GM19351 (cell line): Measurements from ENCODE around the gene NABP1.
A peak's percentile ranks its signal among the peaks of the same experiment; 100 is the strongest.
"Not testable (repeated sequence)": the region's sequence is repeated elsewhere in the genome, so short reads cannot be mapped to it uniquely, and the experiment has no call there.

Experiments used
- ATAC-seq: cut with Tn5 transposase; IDR thresholded peaks from one replicate; pipeline ENCODE4 v1.9.1; 2021; ENCODE audit warnings: mild to moderate bottlenecking, moderate library complexity; ENCODE audit not compliant: unreplicated experiment

NABP1 gene

DNA sequence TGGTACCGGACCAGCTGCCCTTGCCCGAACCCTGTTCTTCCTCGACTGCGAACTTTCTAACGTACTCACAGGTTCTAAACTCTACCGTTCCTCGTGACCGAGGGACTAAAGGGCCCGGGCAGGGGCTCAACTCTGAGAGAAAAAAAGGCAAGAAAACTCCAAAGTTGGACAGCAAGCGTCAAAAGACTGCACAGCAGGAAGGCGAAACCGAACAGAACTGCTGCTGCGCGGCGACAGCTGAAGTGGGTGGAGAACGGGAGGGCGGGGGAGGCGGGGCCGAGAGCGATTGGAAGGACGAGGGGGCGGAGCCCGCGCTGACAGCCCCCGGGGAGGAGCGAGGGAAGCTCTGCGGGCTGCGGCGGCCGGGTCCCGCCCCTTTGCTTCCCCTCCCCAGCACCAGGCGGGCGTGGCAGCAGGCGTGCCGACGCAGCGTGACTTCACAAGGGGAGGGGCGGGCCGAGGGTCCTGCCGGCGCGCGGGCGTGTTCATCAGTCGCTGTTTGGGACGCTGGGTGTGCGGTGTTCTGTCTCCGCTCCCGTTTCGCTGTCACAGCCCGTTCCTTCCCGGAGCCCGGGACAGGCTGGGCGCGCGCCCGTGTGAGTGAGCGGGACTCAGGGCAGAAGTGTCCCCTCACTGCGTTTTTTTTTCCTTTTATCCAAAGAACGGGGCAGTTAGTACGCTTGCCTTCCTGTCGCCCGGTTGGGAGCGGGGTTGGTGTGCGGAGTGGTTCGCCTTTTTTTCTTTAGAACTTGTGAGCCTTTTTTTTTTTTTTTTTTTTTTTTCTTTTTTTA, at the start of gene NABP1:
TSS of gene NABP1 (plus strand) at position 491 of the 791 bp plus-strand sequence. CDS start 479 bp downstream, outside the sequence.
- ATAC-seq: peak; percentile 55

- peak; percentile 57 for ATAC-seq
Measured at GRCh38 chr2:191629001-191629453, 48.9 kb upstream of the NABP1 start.

DNA sequence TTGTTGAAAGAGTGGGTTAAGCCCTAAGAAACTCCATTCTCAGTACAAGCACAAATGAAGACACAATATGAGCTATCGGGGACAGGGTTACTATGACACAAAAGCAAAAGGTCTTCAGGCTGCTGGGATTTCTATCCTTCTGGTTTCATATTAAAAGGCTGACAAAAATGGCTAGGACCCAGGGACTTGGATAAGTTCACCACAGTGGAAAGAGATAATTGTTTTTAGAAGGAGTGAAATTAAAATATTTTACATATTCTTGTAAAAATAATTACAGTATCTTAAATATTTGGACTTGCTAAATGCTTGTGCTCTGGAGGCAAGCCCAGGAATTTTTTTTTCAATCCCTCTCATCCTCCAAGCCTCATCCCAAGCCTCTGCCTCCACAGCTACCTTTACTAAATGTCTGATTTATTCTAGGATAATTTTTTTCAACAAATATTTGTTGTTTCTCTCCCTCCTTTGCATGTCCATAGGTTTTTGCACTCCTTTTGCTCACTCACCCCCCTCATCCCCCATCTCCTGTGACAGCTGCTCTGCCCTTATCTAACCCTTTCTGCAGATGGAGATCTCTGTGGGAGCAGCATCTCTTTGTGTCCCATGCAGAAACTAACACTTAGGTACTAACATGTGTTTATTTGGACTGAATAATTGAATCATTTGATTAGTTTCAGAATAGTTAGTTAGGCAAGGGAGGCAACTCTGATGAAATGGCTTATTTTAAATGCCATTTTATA, 47.8 kb upstream of the NABP1 start:
- ATAC-seq: no peak

DNA sequence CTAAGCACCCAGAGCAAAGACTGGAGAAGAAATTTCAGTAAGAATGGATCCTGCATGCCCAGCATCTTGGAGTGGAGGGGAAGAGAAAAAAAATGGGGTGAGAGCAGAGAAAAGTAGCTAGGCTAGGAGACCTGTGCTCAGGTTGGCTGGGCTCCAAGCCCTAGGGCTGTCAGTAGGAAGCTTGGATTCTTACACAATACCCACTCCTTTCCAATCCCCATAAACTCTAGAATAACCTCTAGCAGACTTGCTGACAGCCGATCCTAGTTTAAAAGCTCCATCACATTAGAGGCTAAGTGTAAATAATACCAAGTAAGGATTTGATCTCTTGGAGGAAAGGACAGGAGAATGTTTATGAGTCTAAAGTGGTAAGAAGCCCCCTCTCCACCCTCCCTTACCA, 46.2 kb upstream of the NABP1 start:
- no peak for ATAC-seq

- ATAC-seq: no peak
Measured at GRCh38 chr2:191632426-191632825, 45.5 kb upstream of the NABP1 start.

- ATAC-seq: no peak
Measured at GRCh38 chr2:191634791-191635190, 43.1 kb upstream of the NABP1 start.

GRCh38 chr2:191635333-191636234, 42.4 kb upstream of the NABP1 start:
- peak; percentile 87 for ATAC-seq

GRCh38 chr2:191636235-191636543, 41.7 kb upstream of the NABP1 start:
- no peak for ATAC-seq

DNA sequence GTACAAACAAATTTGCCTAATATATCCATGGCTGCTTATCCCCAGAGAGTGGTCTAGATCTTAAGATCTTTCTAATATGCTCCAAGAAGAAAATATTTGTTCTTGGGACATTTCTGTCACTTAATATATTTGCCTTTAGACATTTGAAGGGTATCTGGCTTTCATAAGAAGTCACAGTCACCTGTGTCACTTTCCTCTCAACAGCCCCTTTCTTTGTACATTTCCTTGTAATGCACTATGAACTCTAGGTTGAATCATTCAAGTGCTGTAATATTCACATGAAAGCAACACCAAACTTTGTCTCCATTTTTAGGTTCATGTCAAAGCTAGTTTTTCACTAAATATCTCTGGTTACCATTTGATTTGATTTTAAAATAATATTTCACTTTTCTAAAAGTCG, 41.4 kb upstream of the NABP1 start:
- no peak for ATAC-seq

DNA sequence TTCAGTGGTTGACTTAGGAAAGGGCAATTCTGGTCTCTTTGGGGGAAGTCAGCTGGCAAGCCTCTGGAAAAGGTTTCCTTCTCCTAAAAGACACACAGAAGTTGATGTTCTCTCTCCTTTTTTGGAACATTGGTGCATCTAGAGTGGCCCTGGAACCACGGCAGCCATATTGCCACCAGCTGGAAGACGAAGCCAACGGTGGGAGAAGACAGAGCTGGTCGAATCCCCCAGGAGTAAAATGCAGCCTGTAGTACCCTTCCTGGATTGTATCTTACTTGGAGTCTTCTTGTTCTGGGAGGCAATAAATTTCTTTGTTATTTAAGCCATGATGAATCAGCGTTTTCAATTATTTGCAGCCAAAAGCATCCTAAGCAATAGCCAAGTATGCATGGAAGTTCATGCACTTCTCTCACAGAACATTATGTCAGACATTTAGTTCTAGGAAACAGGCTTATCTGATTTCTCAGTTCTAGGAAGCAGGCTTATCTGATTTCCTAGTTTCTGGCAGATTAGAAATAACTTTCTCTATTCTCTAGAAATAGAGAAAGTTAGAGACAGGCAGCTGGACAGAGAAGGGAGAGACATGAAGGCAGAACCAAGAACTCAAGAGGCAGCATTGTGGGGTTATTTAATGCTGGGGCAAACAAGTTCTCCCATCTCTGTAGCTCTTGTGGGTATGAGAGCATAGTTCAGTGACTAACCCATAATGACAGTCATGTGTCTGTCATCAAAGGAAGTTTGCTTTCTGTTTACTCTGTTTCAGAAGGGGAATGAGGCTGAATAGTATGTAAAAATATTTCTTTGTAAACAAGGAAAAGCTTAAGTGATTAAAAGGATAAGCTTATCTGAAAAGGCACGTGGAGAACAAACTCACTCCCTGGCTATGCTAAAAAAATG, 40.5 kb upstream of the NABP1 start:
- ATAC-seq: peak; percentile 70

- ATAC-seq: peak; percentile 5
Measured at GRCh38 chr2:191638079-191638801, 39.7 kb upstream of the NABP1 start.

DNA sequence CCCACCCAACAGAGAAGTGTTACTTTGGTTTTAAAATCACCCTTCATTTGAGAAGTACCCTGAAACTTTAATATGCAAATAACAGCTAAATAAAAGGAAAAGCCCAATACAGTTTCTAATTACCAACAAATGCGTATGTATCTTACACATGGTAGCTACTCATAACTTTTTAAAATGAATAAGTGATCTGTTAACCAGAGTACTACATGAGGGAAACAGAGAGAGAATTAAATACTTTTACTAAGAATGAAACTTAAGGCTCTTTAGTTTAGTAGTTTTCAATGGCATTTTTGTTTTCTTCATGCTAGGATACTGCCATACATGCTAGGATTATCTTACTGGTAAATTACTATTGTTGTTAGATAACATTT, 39.1 kb upstream of the NABP1 start:
- no peak for ATAC-seq

GRCh38 chr2:191641609-191642008, 36.3 kb upstream of the NABP1 start:
- no peak for ATAC-seq

- ATAC-seq: no peak
Measured at GRCh38 chr2:191642541-191642940, 35.4 kb upstream of the NABP1 start.

- no peak for ATAC-seq
Measured at GRCh38 chr2:191643429-191643828, 34.5 kb upstream of the NABP1 start.

- ATAC-seq: not testable (repeated sequence)
Measured at GRCh38 chr2:191644613-191645012, 33.3 kb upstream of the NABP1 start.

- ATAC-seq: no peak
Measured at GRCh38 chr2:191645032-191645431, 32.9 kb upstream of the NABP1 start.

DNA sequence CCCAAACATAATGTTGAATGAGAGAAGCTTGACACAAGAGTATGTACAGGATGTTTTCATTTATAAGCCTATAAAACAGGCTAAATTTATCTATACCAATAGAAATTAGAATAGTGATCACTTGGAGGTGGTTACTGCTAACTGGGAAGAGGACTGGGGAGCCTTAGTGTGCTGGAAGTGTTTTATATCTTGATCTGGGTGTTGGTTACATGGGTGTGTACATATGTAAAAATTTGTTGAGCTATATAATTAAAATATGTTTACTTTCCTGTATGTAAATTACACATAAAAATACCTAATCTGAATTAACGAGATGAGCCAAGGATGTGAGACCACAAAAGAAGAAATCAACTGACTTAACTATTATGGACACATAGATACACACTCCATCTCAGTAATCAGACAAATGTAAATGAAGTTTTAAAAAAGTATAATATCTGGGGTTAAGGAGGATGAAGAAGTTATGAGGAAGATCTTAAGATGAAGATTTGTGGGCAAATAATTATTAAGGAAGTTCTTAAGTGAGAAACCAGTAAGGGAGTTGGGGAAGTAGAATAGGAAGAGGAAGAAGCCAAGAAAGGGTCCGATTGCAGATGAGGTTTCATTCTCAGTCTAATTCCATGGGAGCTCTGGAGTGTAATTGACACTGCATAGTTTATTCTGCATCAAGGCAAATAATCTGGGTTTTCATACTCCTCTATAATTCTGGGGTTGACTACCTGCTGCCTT, 32.3 kb upstream of the NABP1 start:
- ATAC-seq: no peak
